ENCODE measurements around the gene DNAH10.
A peak's percentile ranks its signal among the peaks of the same experiment; 100 is the strongest.

Gene DNAH10

GRCh38 chr12:123877968-123878367 lies 115.9 kb downstream of the DNAH10 start:
- H3K4me2 ChIP-seq (ENCODE audit: insufficient read depth, low read length, poor library complexity, severe bottlenecking), result no peak overlapping the region
- no peak overlapping the region for H3K18ac ChIP-seq (ENCODE audit: low read length)
- H3K14ac ChIP-seq (ENCODE audit: low read length), result no peak overlapping the region
- no peak overlapping the region for H2AFZ ChIP-seq (ENCODE audit: low read length)
- no peak overlapping the region for H2BK120ac ChIP-seq (ENCODE audit: low read depth, low read length)
- no peak overlapping the region for H2BK15ac ChIP-seq (ENCODE audit: low read length)
- H3K9me3 ChIP-seq (replicated peaks in 1 of 2; ENCODE audit: control insufficient read depth in 2 of 2, insufficient read depth in 1 of 2, low read depth in 1 of 2, low read length in 2 of 2), result no peaks in the 10 kb centered on the region
- no peak for DNase-seq (ENCODE audit: low spot score)
- H4K91ac ChIP-seq (ENCODE audit: low read depth, low read length, poor library complexity), result no peak overlapping the region
- H3K9ac ChIP-seq (ENCODE audit: low read depth, low read length, poor library complexity), result no peak overlapping the region
- H3K79me1 ChIP-seq (ENCODE audit: low read depth, low read length), result no peaks in the 10 kb centered on the region
- no peak overlapping the region for H3K4me3 ChIP-seq (ENCODE audit: low read length in 2 of 2)
- no peaks in the 10 kb centered on the region for H3K4me1 ChIP-seq (ENCODE audit: control insufficient read depth in 2 of 2, insufficient read depth in 1 of 2, low read depth in 1 of 2, low read length in 2 of 2)
- no peaks in the 10 kb centered on the region for H3K36me3 ChIP-seq (replicated peaks in 1 of 2; ENCODE audit: control insufficient read depth in 2 of 2, insufficient read depth in 2 of 2, low read length in 2 of 2)
- no peak overlapping the region for H2BK5ac ChIP-seq (ENCODE audit: low read length)
- peaks cover 0 to 5% (median 0%) of the 10 kb centered on the region in 3 experiments for H3K27me3 ChIP-seq (ENCODE audit: control insufficient read depth in 3 of 3, insufficient read depth in 3 of 3, low read depth in 1 of 3, low read length in 3 of 3)
- H3K4ac ChIP-seq (ENCODE audit: low read length), result no peak overlapping the region
- H4K8ac ChIP-seq (ENCODE audit: low read depth, low read length), result no peak overlapping the region
- H3K23ac ChIP-seq (ENCODE audit: low read depth, low read length, poor library complexity), result no peak overlapping the region
- no CpG with 5 or more reads among the region's 6 CpGs for WGBS, 2 donors (ENCODE audit: extremely low coverage in 2 of 2, insufficient read length in 2 of 2, insufficient replicate concordance in 1 of 2)
- H2BK12ac ChIP-seq (ENCODE audit: low read length), result no peak overlapping the region
- no peak overlapping the region for H2AK5ac ChIP-seq (ENCODE audit: low read depth, low read length)
- no peak overlapping the region for H3K27ac ChIP-seq (replicated peaks; ENCODE audit: low read length)

GRCh38 chr12:123879101-123879500 lies 117.0 kb downstream of the DNAH10 start:
- Histone ChIP-seq H4K8ac (ENCODE audit: low read depth, low read length) (no peak overlapping the region), H2BK5ac (ENCODE audit: low read length) (no peak overlapping the region), H2BK12ac (ENCODE audit: low read length) (no peak overlapping the region), H3K4me1 (ENCODE audit: control insufficient read depth in 2 of 2, insufficient read depth in 1 of 2, low read depth in 1 of 2, low read length in 2 of 2) (no peaks in the 10 kb centered on the region), H2AFZ (ENCODE audit: low read length) (no peak overlapping the region), H3K27me3 (ENCODE audit: control insufficient read depth in 3 of 3, insufficient read depth in 3 of 3, low read depth in 1 of 3, low read length in 3 of 3) (peaks cover 0 to 4% (median 0%) of the 10 kb centered on the region in 3 experiments), H2AK5ac (ENCODE audit: low read depth, low read length) (no peak overlapping the region), H3K23ac (ENCODE audit: low read depth, low read length, poor library complexity) (no peak overlapping the region), H2BK120ac (ENCODE audit: low read depth, low read length) (no peak overlapping the region), H4K91ac (ENCODE audit: low read depth, low read length, poor library complexity) (no peak overlapping the region), H3K4ac (ENCODE audit: low read length) (no peak overlapping the region), H3K4me2 (ENCODE audit: insufficient read depth, low read length, poor library complexity, severe bottlenecking) (no peak overlapping the region), H3K9me3 (replicated peaks in 1 of 2; ENCODE audit: control insufficient read depth in 2 of 2, insufficient read depth in 1 of 2, low read depth in 1 of 2, low read length in 2 of 2) (no peaks in the 10 kb centered on the region), H3K14ac (ENCODE audit: low read length) (no peak overlapping the region), H3K9ac (ENCODE audit: low read depth, low read length, poor library complexity) (no peak overlapping the region), H3K27ac (replicated peaks; ENCODE audit: low read length) (no peak overlapping the region), H2BK15ac (ENCODE audit: low read length) (no peak overlapping the region), H3K18ac (ENCODE audit: low read length) (no peak overlapping the region), H3K79me1 (ENCODE audit: low read depth, low read length) (no peaks in the 10 kb centered on the region), H3K4me3 (ENCODE audit: low read length in 2 of 2) (no peak overlapping the region), H3K36me3 (replicated peaks in 1 of 2; ENCODE audit: control insufficient read depth in 2 of 2, insufficient read depth in 2 of 2, low read length in 2 of 2) (no peaks in the 10 kb centered on the region)
- WGBS, 2 donors (ENCODE audit: extremely low coverage in 2 of 2, insufficient read length in 2 of 2, insufficient replicate concordance in 1 of 2), result no CpG with 5 or more reads among the region's 11 CpGs
- no peak for DNase-seq (ENCODE audit: low spot score)

GRCh38 chr12:123879691-123880090 lies 117.6 kb downstream of the DNAH10 start:
- Histone ChIP-seq H3K36me3 (replicated peaks in 1 of 2; ENCODE audit: control insufficient read depth in 2 of 2, insufficient read depth in 2 of 2, low read length in 2 of 2) (no peaks in the 10 kb centered on the region), H2BK15ac (ENCODE audit: low read length) (no peak overlapping the region), H3K4me1 (ENCODE audit: control insufficient read depth in 2 of 2, insufficient read depth in 1 of 2, low read depth in 1 of 2, low read length in 2 of 2) (no peaks in the 10 kb centered on the region), H3K23ac (ENCODE audit: low read depth, low read length, poor library complexity) (no peak overlapping the region), H3K4ac (ENCODE audit: low read length) (no peak overlapping the region), H3K4me2 (ENCODE audit: insufficient read depth, low read length, poor library complexity, severe bottlenecking) (no peak overlapping the region), H2BK120ac (ENCODE audit: low read depth, low read length) (no peak overlapping the region), H3K18ac (ENCODE audit: low read length) (no peak overlapping the region), H3K9me3 (replicated peaks in 1 of 2; ENCODE audit: control insufficient read depth in 2 of 2, insufficient read depth in 1 of 2, low read depth in 1 of 2, low read length in 2 of 2) (no peaks in the 10 kb centered on the region), H4K8ac (ENCODE audit: low read depth, low read length) (no peak overlapping the region), H3K27ac (replicated peaks; ENCODE audit: low read length) (no peak overlapping the region), H4K91ac (ENCODE audit: low read depth, low read length, poor library complexity) (no peak overlapping the region), H3K27me3 (ENCODE audit: control insufficient read depth in 3 of 3, insufficient read depth in 3 of 3, low read depth in 1 of 3, low read length in 3 of 3) (peaks cover 0 to 4% (median 0%) of the 10 kb centered on the region in 3 experiments), H3K14ac (ENCODE audit: low read length) (no peak overlapping the region), H3K4me3 (ENCODE audit: low read length in 2 of 2) (no peak overlapping the region), H3K79me1 (ENCODE audit: low read depth, low read length) (no peaks in the 10 kb centered on the region), H2BK5ac (ENCODE audit: low read length) (no peak overlapping the region), H2AK5ac (ENCODE audit: low read depth, low read length) (no peak overlapping the region), H2BK12ac (ENCODE audit: low read length) (peak overlapping the region; percentile 35), H3K9ac (ENCODE audit: low read depth, low read length, poor library complexity) (no peak overlapping the region), H2AFZ (ENCODE audit: low read length) (no peak overlapping the region)
- WGBS, 2 donors (ENCODE audit: extremely low coverage in 2 of 2, insufficient read length in 2 of 2, insufficient replicate concordance in 1 of 2), result no CpG with 5 or more reads among the region's 14 CpGs
- no peak for DNase-seq (ENCODE audit: low spot score)

GRCh38 chr12:123882161-123882705 lies 120.1 kb downstream of the DNAH10 start:
- Histone ChIP-seq H3K79me1 (ENCODE audit: low read depth, low read length) (no peaks in the 10 kb centered on the region), H3K9me3 (replicated peaks in 1 of 2; ENCODE audit: control insufficient read depth in 2 of 2, insufficient read depth in 1 of 2, low read depth in 1 of 2, low read length in 2 of 2) (no peaks in the 10 kb centered on the region), H3K4me2 (ENCODE audit: insufficient read depth, low read length, poor library complexity, severe bottlenecking) (no peak overlapping the region), H2BK120ac (ENCODE audit: low read depth, low read length) (no peak overlapping the region), H2BK15ac (ENCODE audit: low read length) (no peak overlapping the region), H3K4ac (ENCODE audit: low read length) (no peak overlapping the region), H3K4me3 (ENCODE audit: low read length in 2 of 2) (no peak overlapping the region), H2AK5ac (ENCODE audit: low read depth, low read length) (no peak overlapping the region), H3K18ac (ENCODE audit: low read length) (no peak overlapping the region), H3K27ac (replicated peaks; ENCODE audit: low read length) (no peak overlapping the region), H2AFZ (ENCODE audit: low read length) (no peak overlapping the region), H4K8ac (ENCODE audit: low read depth, low read length) (no peak overlapping the region), H2BK12ac (ENCODE audit: low read length) (no peak overlapping the region), H2BK5ac (ENCODE audit: low read length) (no peak overlapping the region), H3K27me3 (ENCODE audit: control insufficient read depth in 3 of 3, insufficient read depth in 3 of 3, low read depth in 1 of 3, low read length in 3 of 3) (peaks cover 0 to 5% (median 0%) of the 10 kb centered on the region in 3 experiments), H3K23ac (ENCODE audit: low read depth, low read length, poor library complexity) (no peak overlapping the region), H3K4me1 (ENCODE audit: control insufficient read depth in 2 of 2, insufficient read depth in 1 of 2, low read depth in 1 of 2, low read length in 2 of 2) (no peaks in the 10 kb centered on the region), H3K9ac (ENCODE audit: low read depth, low read length, poor library complexity) (no peak overlapping the region), H4K91ac (ENCODE audit: low read depth, low read length, poor library complexity) (no peak overlapping the region), H3K14ac (ENCODE audit: low read length) (no peak overlapping the region), H3K36me3 (replicated peaks in 1 of 2; ENCODE audit: control insufficient read depth in 2 of 2, insufficient read depth in 2 of 2, low read length in 2 of 2) (peaks cover 0 to 2% of the 10 kb centered on the region in 2 donors)
- DNase-seq (ENCODE audit: low spot score), result no peak
- no CpG with 5 or more reads among the region's 8 CpGs for WGBS, 2 donors (ENCODE audit: extremely low coverage in 2 of 2, insufficient read length in 2 of 2, insufficient replicate concordance in 1 of 2)

Data from neuronal stem cell (in vitro differentiated cells).